GM13976 (cell line): ENCODE measurements around the gene WDR59.
"Not testable (repeated sequence)": the region's sequence is repeated elsewhere in the genome, so short reads cannot be mapped to it uniquely, and the experiment has no call there.

Experiments
- DNase-seq: peaks from one replicate; pipeline ENCODE4 v3.0.0; 2012; ENCODE audit warnings: low spot score
- CTCF ChIP-seq: IDR thresholded peaks from 2 replicates; pipeline ENCODE4 v1.5.1; 2012; ENCODE audit warnings: borderline replicate concordance, mild to moderate bottlenecking; ENCODE audit not compliant: insufficient read depth; ENCODE audit errors: extremely low read depth, missing control alignments, control extremely low read depth
- in situ Hi-C: fragments of 300-500 bp; cut with MboI; formaldehyde crosslinking; loops from one replicate; pipeline ENCODE4 v1.12.0; 2022; ENCODE audit warnings: low sequenced_read_pairs, mixed read lengths, inconsistent platforms; ENCODE audit not compliant: unreplicated experiment

The WDR59 gene

DNA sequence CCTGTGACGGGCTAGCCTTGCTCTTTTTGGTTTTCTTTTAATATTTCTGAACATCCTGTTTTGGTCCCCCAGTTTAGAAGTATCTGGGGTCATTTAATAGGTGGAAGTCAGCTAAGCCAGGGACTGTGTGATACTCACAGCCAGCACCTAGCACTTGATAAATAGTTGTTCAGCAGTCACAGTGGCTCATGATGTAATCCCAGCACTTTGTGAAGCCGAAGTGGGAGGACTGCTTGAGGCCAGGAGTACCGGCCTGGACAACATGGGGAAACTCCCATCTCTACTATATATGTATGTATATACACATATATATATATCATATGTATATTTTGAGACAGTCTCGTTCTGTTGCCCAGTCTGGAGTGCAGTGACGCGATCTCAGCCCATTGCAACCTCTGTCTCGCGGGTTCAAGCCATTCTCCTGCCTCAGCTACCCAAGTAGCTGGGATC lies 12.1 kb upstream of the WDR59 start:
- in situ Hi-C loops = loop anchor here (10.0 kb wide), 1 partner anchor 108 kb away; no protein-coding TSS in a partner anchor
- TF ChIP-seq CTCF = no peak
- no peak for DNase-seq

DNA sequence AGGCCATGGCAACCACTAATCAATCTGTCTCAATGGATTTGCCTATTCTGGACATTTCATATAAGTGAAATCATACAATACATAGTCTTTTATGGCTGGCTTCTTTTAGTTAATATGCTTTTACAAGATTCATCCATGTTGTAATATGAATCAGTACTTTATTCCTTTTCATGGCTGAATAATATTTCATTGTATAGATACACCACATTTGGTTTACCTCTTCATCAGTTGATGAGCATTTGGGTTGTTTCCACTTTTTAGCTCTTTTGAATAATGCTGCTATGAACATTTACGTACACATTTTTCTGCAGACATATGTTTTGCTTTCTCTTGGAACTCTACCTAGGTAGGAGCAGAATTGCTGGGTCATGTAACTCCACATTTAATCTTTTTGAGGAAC lies 11.1 kb upstream of the WDR59 start:
- TF ChIP-seq CTCF = no peak
- no peak for DNase-seq
- in situ Hi-C loops = loop anchor here (10.0 kb wide), 1 partner anchor 109 kb away; no protein-coding TSS in a partner anchor

- in situ Hi-C loops = loop anchor here (10.0 kb wide), 1 partner anchor 113 kb away; no protein-coding TSS in a partner anchor
Observed at GRCh38 chr16:74991593-74992403, 6.9 kb upstream of the WDR59 start.

GRCh38 chr16:74991268-74991592 lies 6.3 kb upstream of the WDR59 start:
- no peak for DNase-seq
- in situ Hi-C loops = loop anchor here (10.0 kb wide), 1 partner anchor 114 kb away; no protein-coding TSS in a partner anchor
- TF ChIP-seq CTCF = no peak

More at GRCh38 chr16:74991593-74992403, 6.9 kb upstream of the WDR59 start:
- no peak for TF ChIP-seq CTCF
- DNase-seq = no peak

DNA sequence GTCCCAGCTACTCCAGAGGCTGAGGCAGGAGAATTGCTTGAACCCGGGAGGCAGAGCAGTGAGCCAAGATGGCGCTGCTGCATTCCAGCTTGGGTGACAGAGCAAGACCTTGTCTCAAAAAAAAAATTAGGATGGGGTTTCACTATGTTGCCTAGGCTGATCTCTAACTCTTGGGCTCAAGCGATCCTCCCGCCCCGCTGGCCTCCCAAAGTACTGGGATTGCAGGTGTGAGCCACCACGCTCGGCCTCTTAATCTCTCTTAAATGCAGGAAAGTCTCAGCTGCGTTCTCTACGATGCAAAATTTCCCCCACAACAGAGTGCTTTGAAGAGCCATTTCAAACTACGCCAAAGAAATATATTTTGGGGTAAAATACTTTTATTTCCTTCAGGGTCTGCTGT lies 5.9 kb upstream of the WDR59 start:
- no peak for TF ChIP-seq CTCF
- in situ Hi-C loops = loop anchor here (10.0 kb wide), 1 partner anchor 114 kb away; no protein-coding TSS in a partner anchor
- no peak for DNase-seq

- in situ Hi-C loops = loop anchor here (10.0 kb wide), 1 partner anchor 115 kb away; no protein-coding TSS in a partner anchor
- DNase-seq = not testable (repeated sequence)
Observed at GRCh38 chr16:74989864-74990263, 4.9 kb upstream of the WDR59 start.

GRCh38 chr16:74987027-74987681 lies 2.2 kb upstream of the WDR59 start:
- in situ Hi-C loops = no loop called here

More at GRCh38 chr16:74987027-74987681, 2.2 kb upstream of the WDR59 start:
- DNase-seq = no peak
- no peak for TF ChIP-seq CTCF
